ENCODE data around the gene TMCC3.
"Not testable (repeated sequence)": the region's sequence is repeated elsewhere in the genome, so short reads cannot be mapped to it uniquely, and the experiment has no call there.

Gene TMCC3

GRCh38 chr12:94571556-94571955 is 78.8 kb downstream of the TMCC3 start:
- DNase-seq (ENCODE audit: low read depth in 2 of 2): no peak

- no peak for DNase-seq (ENCODE audit: low read depth in 2 of 2)
Observed at GRCh38 chr12:94570161-94570560, 80.2 kb downstream of the TMCC3 start.

GRCh38 chr12:94567761-94568160 is 82.6 kb downstream of the TMCC3 start:
- no peak for DNase-seq (ENCODE audit: low read depth in 2 of 2)

GRCh38 chr12:94566345-94566744 is 84.0 kb downstream of the TMCC3 start:
- DNase-seq (ENCODE audit: low read depth in 2 of 2): no peak

- DNase-seq (ENCODE audit: low read depth in 2 of 2): no peak
Observed at GRCh38 chr12:94565683-94566082, 84.7 kb downstream of the TMCC3 start.

- DNase-seq (ENCODE audit: low read depth in 2 of 2): no peak
Observed at GRCh38 chr12:94563286-94563685, 87.1 kb downstream of the TMCC3 start.

- DNase-seq (ENCODE audit: low read depth in 2 of 2): no peak
Observed at GRCh38 chr12:94561943-94562411, 88.4 kb downstream of the TMCC3 start.

GRCh38 chr12:94560431-94561221 is 89.7 kb downstream of the TMCC3 start:
- peak in 1 of 2 donors; percentile 10 for DNase-seq (ENCODE audit: low read depth in 2 of 2)

- DNase-seq (ENCODE audit: low read depth in 2 of 2): no peak
Observed at GRCh38 chr12:94558612-94559011, 91.7 kb downstream of the TMCC3 start.

- no peak for DNase-seq (ENCODE audit: low read depth in 2 of 2)
Observed at GRCh38 chr12:94557746-94558295, 92.5 kb downstream of the TMCC3 start.

GRCh38 chr12:94555687-94556086 is 94.7 kb downstream of the TMCC3 start:
- DNase-seq (ENCODE audit: low read depth in 2 of 2): no peak

GRCh38 chr12:94553875-94554274 is 96.5 kb downstream of the TMCC3 start:
- no peak for DNase-seq (ENCODE audit: low read depth in 2 of 2)

GRCh38 chr12:94553130-94553519 is 97.2 kb downstream of the TMCC3 start:
- no peak for DNase-seq (ENCODE audit: low read depth in 2 of 2)

- DNase-seq (ENCODE audit: low read depth in 2 of 2): no peak
Observed at GRCh38 chr12:94551810-94552209, 98.5 kb downstream of the TMCC3 start.

GRCh38 chr12:94550964-94551363 is 99.4 kb downstream of the TMCC3 start:
- DNase-seq (ENCODE audit: low read depth in 2 of 2): no peak

- DNase-seq (ENCODE audit: low read depth in 2 of 2): not testable (repeated sequence)
Observed at GRCh38 chr12:94548833-94549232, 101.5 kb downstream of the TMCC3 start.

GRCh38 chr12:94545935-94546771 is 104.2 kb downstream of the TMCC3 start:
- DNase-seq (ENCODE audit: low read depth in 2 of 2): no peak

- DNase-seq (ENCODE audit: low read depth in 2 of 2): no peak
Observed at GRCh38 chr12:94544355-94544754, 106.0 kb downstream of the TMCC3 start.

GRCh38 chr12:94538318-94538717 is 112.0 kb downstream of the TMCC3 start:
- no peak for DNase-seq (ENCODE audit: low read depth in 2 of 2)

- no peak for DNase-seq (ENCODE audit: low read depth in 2 of 2)
Observed at GRCh38 chr12:94536040-94536965, 114.1 kb downstream of the TMCC3 start.

GRCh38 chr12:94535510-94535921 is 114.8 kb downstream of the TMCC3 start:
- DNase-seq (ENCODE audit: low read depth in 2 of 2): no peak
